A673 (cell line): ENCODE data around the gene RPTOR. TPM values are rescaled to one million over a fixed set of nuclear protein-coding genes. Genes with fewer than 3 reads are reported as not detected.

Experiments
- BruUV-seq: library from RNA; stranded (reverse); fragments of 400-500 nt; replicated peaks from 2 replicates; lab custom pipeline; 2021; lab: Mats Ljungman, UMichigan
- CTCF ChIA-PET: fragments of 300-600 bp; sonication (Branson Sonifier 250); formaldehyde crosslinking; loops from one replicate; lab custom pipeline; 2022; ENCODE audit warnings: antibody characterized with exemption; lab: Charles Lee
- POLR2A ChIA-PET: fragments of 300-600 bp; sonication (Branson Sonifier 250); formaldehyde crosslinking; loops from one replicate; lab custom pipeline; 2022; ENCODE audit warnings: antibody characterized with exemption; ENCODE audit not compliant: low non-redundant PET; lab: Charles Lee
- DNase-seq: peaks from one replicate; pipeline ENCODE4 v3.0.0-alpha.2; 2015; ENCODE audit warnings: low spot score
- H3K27ac ChIP-seq: fragments of 200-600 bp; sonication (generic); 2 replicates; pipeline ENCODE4 v1.5.1; 2016; ENCODE audit warnings: mixed run types, low read depth, mild to moderate bottlenecking, mixed read lengths, antibody characterized with exemption, low read length; ENCODE audit not compliant: poor library complexity, severe bottlenecking
- H3K27me3 ChIP-seq: fragments of 200-600 bp; sonication (generic); replicated peaks from 2 replicates; pipeline ENCODE4 v1.6.1; 2017; ENCODE audit warnings: mixed run types, low read depth, mild to moderate bottlenecking, mixed read lengths, antibody characterized with exemption, low read length; ENCODE audit not compliant: insufficient read depth, poor library complexity
- H3K36me3 ChIP-seq: fragments of 200-600 bp; sonication (generic); 2 replicates; pipeline ENCODE4 v1.6.1; 2016; ENCODE audit warnings: mixed run types, mild to moderate bottlenecking, mixed read lengths, antibody characterized with exemption, low read length; ENCODE audit not compliant: insufficient read depth, poor library complexity, severe bottlenecking
- H3K4me1 ChIP-seq: fragments of 200-600 bp; sonication (generic); 2 replicates; pipeline ENCODE4 v1.6.1; 2017; ENCODE audit warnings: mixed run types, mild to moderate bottlenecking, mixed read lengths, antibody characterized with exemption, low read length; ENCODE audit not compliant: insufficient read depth, poor library complexity, severe bottlenecking
- H3K4me3 ChIP-seq: fragments of 200-600 bp; sonication (generic); 2 replicates; pipeline ENCODE4 v1.5.1; 2016; ENCODE audit warnings: low read depth, mixed run types, mild to moderate bottlenecking, mixed read lengths, low read length; ENCODE audit not compliant: poor library complexity, severe bottlenecking
- H3K9me3 ChIP-seq: fragments of 200-600 bp; sonication (generic); 2 replicates; pipeline ENCODE4 v1.6.1; 2016; ENCODE audit warnings: mixed run types, low read depth, mild to moderate bottlenecking, mixed read lengths, antibody characterized with exemption, low read length; ENCODE audit not compliant: poor library complexity, severe bottlenecking
- CTCF ChIP-seq: fragments of 300-800, 200-600 bp; sonication (generic); conservative IDR thresholded peaks from 2 replicates; pipeline ENCODE4 v1.5.1; 2017; ENCODE audit warnings: low read depth, mild to moderate bottlenecking, antibody characterized with exemption, low read length, moderate library complexity, mixed read lengths
- EZH2 ChIP-seq: fragments of 200-600 bp; sonication (generic); IDR thresholded peaks from 2 replicates; pipeline ENCODE4 v1.6.1; 2017; ENCODE audit warnings: borderline replicate concordance, low read depth, mild to moderate bottlenecking, mixed read lengths, antibody characterized with exemption, low read length; ENCODE audit not compliant: poor library complexity, severe bottlenecking
- intact Hi-C: fragments of 100-400 bp; cut with micrococcal nuclease; formaldehyde crosslinking; loops from one replicate; pipeline ENCODE4 v1.10.0; 2022; ENCODE audit not compliant: unreplicated experiment
- total RNA-seq: library from RNA; stranded (reverse); gene quantifications from 2 replicates; pipeline ENCODE4 v1.2.3, GENCODE V29; 2021

The RPTOR gene
- total RNA-seq, 1 experiment from 2014 or later, result 55.2 TPM

GRCh38 chr17:80792373-80792781 lies 247.7 kb downstream of the RPTOR start:
- TF ChIP-seq CTCF, result no peak
- TF ChIP-seq EZH2, result no peak
- Histone ChIP-seq H3K36me3 (no peaks in the 10 kb centered on the region), H3K4me1 (peaks cover 42% of the 10 kb centered on the region), H3K9me3 (no peaks in the 10 kb centered on the region), H3K4me3 (no peak overlapping the region), H3K27me3 (no peaks in the 10 kb centered on the region), H3K27ac (peak overlapping the region; percentile 37)
- intact Hi-C loops, result no loop called here
- ChIA-PET POLR2A (interaction anchor here (0.5 kb wide), 1 partner anchor 236 kb away, joined by 9 read pairs; no protein-coding TSS in a partner anchor), CTCF (no interaction called here)
- no TSS peak for BruUV-seq
- no peak for DNase-seq

- H3K36me3 ChIP-seq, result no peaks in the 10 kb centered on the region
- peaks cover 41% of the 10 kb centered on the region for H3K4me1 ChIP-seq
- intact Hi-C loops, result no loop called here
- TF ChIP-seq CTCF, result no peak
- no peak for TF ChIP-seq EZH2
- no peak overlapping the region for H3K27ac ChIP-seq
- ChIA-PET CTCF (interaction anchor here (0.6 kb wide), 1 partner anchor 9 kb away, joined by 6 read pairs; no protein-coding TSS in a partner anchor), POLR2A (no interaction called here)
- H3K9me3 ChIP-seq, result no peaks in the 10 kb centered on the region
- no TSS peak for BruUV-seq
- DNase-seq, result no peak
- H3K4me3 ChIP-seq, result no peak overlapping the region
- no peaks in the 10 kb centered on the region for H3K27me3 ChIP-seq
Observed at GRCh38 chr17:80793421-80793820, 248.8 kb downstream of the RPTOR start.

- ChIA-PET CTCF (interaction anchor here (0.6 kb wide), 1 partner anchor 8 kb away, joined by 6 read pairs; no protein-coding TSS in a partner anchor), POLR2A (no interaction called here)
- H3K27ac ChIP-seq, result no peak overlapping the region
- no peak overlapping the region for H3K4me3 ChIP-seq
- DNase-seq, result no peak
- BruUV-seq, result no TSS peak
- intact Hi-C loops, result no loop called here
- H3K4me1 ChIP-seq, result peaks cover 37% of the 10 kb centered on the region
- no peaks in the 10 kb centered on the region for H3K36me3 ChIP-seq
- TF ChIP-seq CTCF, result no peak
- no peak for TF ChIP-seq EZH2
- H3K27me3 ChIP-seq, result no peaks in the 10 kb centered on the region
- H3K9me3 ChIP-seq, result no peaks in the 10 kb centered on the region
Observed at GRCh38 chr17:80793851-80794267, 249.2 kb downstream of the RPTOR start.
